Posterior vena cava (tissue), 2 donors: ENCODE measurements around the gene SLC12A5. TPM values are rescaled to one million over a fixed set of nuclear protein-coding genes. Genes with fewer than 3 reads are reported as not detected.

Source experiments
- DNase-seq: peaks from one replicate; pipeline ENCODE4 v3.0.0-alpha.2; 2020; ENCODE audit warnings: low spot score
- intact Hi-C, 2 donors: fragments of 100-400 bp; cut with DNase I; formaldehyde crosslinking; loops; one replicate each; pipeline versions ENCODE4 v1.14.1 to v1.14.2; 2022 to 2023
- total RNA-seq, 2 donors: library from RNA; stranded (reverse); fragmentation: NEBNext Ultra II Directional; extraction: Animal tissue kit (Norgen Biotek cat#: 25700); gene quantifications; one replicate each; pipeline ENCODE4 v1.2.1, GENCODE V29; 2021
- donor health status: DM: yes; HTN: yes; CAD: no.
- donor health status: DM: yes; HTN: yes; CAD: no.

Gene SLC12A5
- total RNA-seq, 2 donors from 2014 or later = 0.48 TPM; not detected in 1

- DNase-seq = peak; percentile 81
- intact Hi-C loops = no loop called here
Observed at GRCh38 chr20:46021361-46022359, 7.4 kb upstream of the SLC12A5 start.

- DNase-seq = peak; percentile 87
- intact Hi-C loops = no loop called here
Observed at GRCh38 chr20:46022411-46023147, 6.4 kb upstream of the SLC12A5 start.

GRCh38 chr20:46023148-46023484 is 5.9 kb upstream of the SLC12A5 start:
- intact Hi-C loops = no loop called here
- no peak for DNase-seq

- intact Hi-C loops = no loop called here
Observed at GRCh38 chr20:46023999-46024398, 5.0 kb upstream of the SLC12A5 start.

GRCh38 chr20:46025376-46025783 is 3.6 kb upstream of the SLC12A5 start:
- intact Hi-C loops = no loop called here
- no peak for DNase-seq

More at GRCh38 chr20:46023999-46024398, 5.0 kb upstream of the SLC12A5 start:
- no peak for DNase-seq

- intact Hi-C loops = no loop called here
- no peak for DNase-seq
Observed at GRCh38 chr20:46027245-46027853, 1.7 kb upstream of the SLC12A5 start.

GRCh38 chr20:46028110-46028509 is 905 bp upstream of the SLC12A5 start:
- intact Hi-C loops = no loop called here
- DNase-seq = no peak

GRCh38 chr20:46030284-46031013 is 1.4 kb downstream of the SLC12A5 start:
- intact Hi-C loops = no loop called here
- no peak for DNase-seq

GRCh38 chr20:46031014-46031569 is 2.1 kb downstream of the SLC12A5 start:
- DNase-seq = no peak
- intact Hi-C loops = no loop called here

GRCh38 chr20:46031701-46032254 is 2.8 kb downstream of the SLC12A5 start:
- DNase-seq = no peak
- intact Hi-C loops = no loop called here

- intact Hi-C loops = no loop called here
- DNase-seq = no peak
Observed at GRCh38 chr20:46034039-46034438, 5.0 kb downstream of the SLC12A5 start.

GRCh38 chr20:46035253-46035652 is 6.2 kb downstream of the SLC12A5 start:
- intact Hi-C loops = no loop called here
- no peak for DNase-seq

- intact Hi-C loops = no loop called here
- DNase-seq = no peak
Observed at GRCh38 chr20:46035713-46036112, 6.7 kb downstream of the SLC12A5 start.

- intact Hi-C loops = no loop called here
- DNase-seq = no peak
Observed at GRCh38 chr20:46036370-46036769, 7.4 kb downstream of the SLC12A5 start.

- intact Hi-C loops = no loop called here
- DNase-seq = no peak
Observed at GRCh38 chr20:46037036-46037435, 8.0 kb downstream of the SLC12A5 start.

- no peak for DNase-seq
- intact Hi-C loops = no loop called here
Observed at GRCh38 chr20:46040902-46041535, 12.0 kb downstream of the SLC12A5 start.

- no peak for DNase-seq
- intact Hi-C loops = no loop called here
Observed at GRCh38 chr20:46043556-46043955, 14.5 kb downstream of the SLC12A5 start.

GRCh38 chr20:46044896-46045295 is 15.9 kb downstream of the SLC12A5 start:
- intact Hi-C loops = no loop called here
- no peak for DNase-seq
